ENCODE results near the gene DOCK1. TPM values are rescaled to one million over a fixed set of nuclear protein-coding genes. Genes with fewer than 3 reads are reported as not detected.

DOCK1 gene
- total and polyA plus RNA-seq, 2 donors from 2014 or later = 15.8 to 81.7 TPM

GRCh38 chr10:127041552-127041951 lies 136.3 kb downstream of the DOCK1 start:
- no peaks in the 10 kb centered on the region for H3K4me1 ChIP-seq (ENCODE audit: control insufficient read depth in 2 of 3, insufficient read depth in 2 of 3, low read depth in 1 of 3, low read length in 3 of 3)
- intact Hi-C loops (cut with DNase I) = no loop called here
- H3K9ac ChIP-seq (ENCODE audit: low read length in 3 of 3) = no peak overlapping the region
- H3K27ac ChIP-seq (ENCODE audit: low read depth in 2 of 2, low read length in 2 of 2) = no peak overlapping the region
- DNase-seq = no peak
- H3K27me3 ChIP-seq (ENCODE audit: control insufficient read depth, insufficient read depth, low read length) = no peaks in the 10 kb centered on the region
- peaks cover 7 to 41% (median 21%) of the 10 kb centered on the region in 3 donors for H3K36me3 ChIP-seq (ENCODE audit: control insufficient read depth in 2 of 3, insufficient read depth in 3 of 3, low read length in 3 of 3)
- TF ChIP-seq CTCF (IDR thresholded peaks at IDR 0.05; ENCODE audit: borderline replicate concordance, extremely low read depth, insufficient read depth) = no peak
- H3K9me3 ChIP-seq (ENCODE audit: control insufficient read depth in 2 of 3, insufficient read depth in 1 of 3, low read length in 3 of 3) = no peaks in the 10 kb centered on the region
- no peak for FAIRE-seq
- no peak overlapping the region for H3K4me3 ChIP-seq (ENCODE audit: low read length in 3 of 3)

- no peaks in the 10 kb centered on the region for H3K4me1 ChIP-seq (ENCODE audit: control insufficient read depth in 2 of 3, insufficient read depth in 2 of 3, low read depth in 1 of 3, low read length in 3 of 3)
- intact Hi-C loops (cut with DNase I) = no loop called here
- no peaks in the 10 kb centered on the region for H3K9me3 ChIP-seq (ENCODE audit: control insufficient read depth in 2 of 3, insufficient read depth in 1 of 3, low read length in 3 of 3)
- no peak overlapping the region for H3K9ac ChIP-seq (ENCODE audit: low read length in 3 of 3)
- H3K27me3 ChIP-seq (ENCODE audit: control insufficient read depth, insufficient read depth, low read length) = no peaks in the 10 kb centered on the region
- no peak for FAIRE-seq
- H3K4me3 ChIP-seq (ENCODE audit: low read length in 3 of 3) = no peak overlapping the region
- H3K27ac ChIP-seq (ENCODE audit: low read depth in 2 of 2, low read length in 2 of 2) = no peak overlapping the region
- TF ChIP-seq CTCF (IDR thresholded peaks at IDR 0.05; ENCODE audit: borderline replicate concordance, extremely low read depth, insufficient read depth) = no peak
- H3K36me3 ChIP-seq (ENCODE audit: control insufficient read depth in 2 of 3, insufficient read depth in 3 of 3, low read length in 3 of 3) = peaks cover 6 to 41% (median 19%) of the 10 kb centered on the region in 3 donors
- DNase-seq = no peak
Measured at GRCh38 chr10:127043301-127043700, 138.1 kb downstream of the DOCK1 start.

GRCh38 chr10:127044186-127044585 lies 139.0 kb downstream of the DOCK1 start:
- FAIRE-seq (no peak), DNase-seq (no peak)
- Histone ChIP-seq H3K27me3 (ENCODE audit: control insufficient read depth, insufficient read depth, low read length) (no peaks in the 10 kb centered on the region), H3K9ac (ENCODE audit: low read length in 3 of 3) (no peak overlapping the region), H3K9me3 (ENCODE audit: control insufficient read depth in 2 of 3, insufficient read depth in 1 of 3, low read length in 3 of 3) (no peaks in the 10 kb centered on the region), H3K27ac (ENCODE audit: low read depth in 2 of 2, low read length in 2 of 2) (no peak overlapping the region), H3K4me1 (ENCODE audit: control insufficient read depth in 2 of 3, insufficient read depth in 2 of 3, low read depth in 1 of 3, low read length in 3 of 3) (no peaks in the 10 kb centered on the region), H3K4me3 (ENCODE audit: low read length in 3 of 3) (no peak overlapping the region), H3K36me3 (ENCODE audit: control insufficient read depth in 2 of 3, insufficient read depth in 3 of 3, low read length in 3 of 3) (peaks cover 5 to 35% (median 15%) of the 10 kb centered on the region in 3 donors)
- intact Hi-C loops (cut with DNase I) = no loop called here
- TF ChIP-seq CTCF (IDR thresholded peaks at IDR 0.05; ENCODE audit: borderline replicate concordance, extremely low read depth, insufficient read depth) = no peak
